Calu3 (cell line): ENCODE measurements around the gene SPDYC. TPM values are rescaled to one million over a fixed set of nuclear protein-coding genes. Genes with fewer than 3 reads are reported as not detected.

Experiments used
- BruUV-seq: library from RNA; stranded (reverse); fragments of 400-500 nt; replicated peaks from 2 replicates; lab custom pipeline; 2021; lab: Mats Ljungman, UMichigan
- CTCF ChIA-PET: fragments of 300-600 bp; sonication (Branson Sonifier 250); formaldehyde crosslinking; loops from one replicate; lab custom pipeline; 2022; ENCODE audit warnings: antibody characterized with exemption; lab: Charles Lee
- DNase-seq: peaks from one replicate; pipeline ENCODE4 v3.0.0; 2022
- H3K27ac Mint-ChIP-seq: one replicate; pipeline ENCODE4 v1.8.0; 2022; ENCODE audit warnings: mixed read lengths; ENCODE audit not compliant: unreplicated experiment
- H3K27me3 Mint-ChIP-seq: one replicate; pipeline ENCODE4 v1.8.0; 2022; ENCODE audit warnings: mixed read lengths; ENCODE audit not compliant: unreplicated experiment
- H3K36me3 Mint-ChIP-seq: one replicate; pipeline ENCODE4 v1.8.0; 2022; ENCODE audit warnings: mild to moderate bottlenecking, moderate library complexity, mixed read lengths; ENCODE audit not compliant: insufficient read depth, unreplicated experiment
- H3K4me1 Mint-ChIP-seq: one replicate; pipeline ENCODE4 v1.8.0; 2022; ENCODE audit warnings: mild to moderate bottlenecking, low read depth, mixed read lengths; ENCODE audit not compliant: unreplicated experiment
- H3K4me3 Mint-ChIP-seq: one replicate; pipeline ENCODE4 v1.8.0; 2022; ENCODE audit warnings: mild to moderate bottlenecking, low read depth, moderate library complexity, mixed read lengths; ENCODE audit not compliant: unreplicated experiment
- H3K9me3 Mint-ChIP-seq: one replicate; pipeline ENCODE4 v1.8.0; 2022; ENCODE audit warnings: low read depth, mixed read lengths; ENCODE audit not compliant: unreplicated experiment
- intact Hi-C: fragments of 100-400 bp; cut with micrococcal nuclease; formaldehyde crosslinking; loops from one replicate; pipeline ENCODE4 v1.10.0; 2022; ENCODE audit not compliant: unreplicated experiment
- total RNA-seq: library from RNA; stranded (reverse); gene quantifications from 2 replicates; pipeline ENCODE4 v1.2.3, GENCODE V29; 2022
- TF ChIP-seq, protein P1 (sequence below): fragments of 200-600 bp; IDR thresholded peaks from one replicate; pipeline ENCODE4 v1.8.0; 2022; ENCODE audit warnings: antibody characterized with exemption; ENCODE audit not compliant: unreplicated experiment

The SPDYC gene
- total RNA-seq, 1 experiment from 2014 or later, result not detected

DNA sequence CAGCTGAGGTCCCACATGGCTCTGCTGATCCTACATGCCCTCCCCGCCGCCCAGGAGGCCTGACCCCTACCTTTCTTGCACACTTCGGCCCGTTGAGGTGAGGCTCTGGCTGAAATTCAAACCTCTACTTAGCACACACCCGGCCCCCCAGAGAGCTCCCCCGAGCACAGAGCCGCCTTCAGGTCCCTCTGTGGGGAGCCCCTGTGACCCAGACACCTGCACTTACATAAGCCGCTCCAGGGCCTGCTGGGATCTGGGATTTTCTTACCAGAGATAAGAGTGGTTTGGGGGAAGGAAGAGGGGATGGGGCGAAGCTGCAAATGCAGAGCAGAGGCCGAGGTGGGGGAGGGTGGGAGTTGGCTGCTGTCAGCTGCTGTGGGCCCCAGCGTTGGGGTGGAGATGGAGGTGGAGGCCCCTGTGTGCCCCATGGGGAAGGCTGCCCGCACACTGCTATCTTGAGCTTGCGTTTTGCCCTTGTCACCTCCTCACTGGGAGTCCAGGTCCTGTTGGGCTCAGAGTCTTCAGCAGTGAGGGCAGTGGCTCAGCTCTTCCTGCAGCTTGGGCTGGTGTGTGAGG, 42.3 kb downstream of the SPDYC start:
- H3K4me1 Mint-ChIP-seq, result no peaks in the 10 kb centered on the region
- H3K27ac Mint-ChIP-seq, result no peak overlapping the region
- H3K27me3 Mint-ChIP-seq, result no peaks in the 10 kb centered on the region
- TF ChIP-seq, protein P1, sequence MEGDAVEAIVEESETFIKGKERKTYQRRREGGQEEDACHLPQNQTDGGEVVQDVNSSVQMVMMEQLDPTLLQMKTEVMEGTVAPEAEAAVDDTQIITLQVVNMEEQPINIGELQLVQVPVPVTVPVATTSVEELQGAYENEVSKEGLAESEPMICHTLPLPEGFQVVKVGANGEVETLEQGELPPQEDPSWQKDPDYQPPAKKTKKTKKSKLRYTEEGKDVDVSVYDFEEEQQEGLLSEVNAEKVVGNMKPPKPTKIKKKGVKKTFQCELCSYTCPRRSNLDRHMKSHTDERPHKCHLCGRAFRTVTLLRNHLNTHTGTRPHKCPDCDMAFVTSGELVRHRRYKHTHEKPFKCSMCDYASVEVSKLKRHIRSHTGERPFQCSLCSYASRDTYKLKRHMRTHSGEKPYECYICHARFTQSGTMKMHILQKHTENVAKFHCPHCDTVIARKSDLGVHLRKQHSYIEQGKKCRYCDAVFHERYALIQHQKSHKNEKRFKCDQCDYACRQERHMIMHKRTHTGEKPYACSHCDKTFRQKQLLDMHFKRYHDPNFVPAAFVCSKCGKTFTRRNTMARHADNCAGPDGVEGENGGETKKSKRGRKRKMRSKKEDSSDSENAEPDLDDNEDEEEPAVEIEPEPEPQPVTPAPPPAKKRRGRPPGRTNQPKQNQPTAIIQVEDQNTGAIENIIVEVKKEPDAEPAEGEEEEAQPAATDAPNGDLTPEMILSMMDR, result no peak
- no peak overlapping the region for H3K4me3 Mint-ChIP-seq
- peaks cover 65% of the 10 kb centered on the region for H3K36me3 Mint-ChIP-seq
- no peaks in the 10 kb centered on the region for H3K9me3 Mint-ChIP-seq
- no TSS peak for BruUV-seq
- CTCF ChIA-PET, result no interaction called here
- DNase-seq, result no peak
- intact Hi-C loops, result no loop called here

DNA sequence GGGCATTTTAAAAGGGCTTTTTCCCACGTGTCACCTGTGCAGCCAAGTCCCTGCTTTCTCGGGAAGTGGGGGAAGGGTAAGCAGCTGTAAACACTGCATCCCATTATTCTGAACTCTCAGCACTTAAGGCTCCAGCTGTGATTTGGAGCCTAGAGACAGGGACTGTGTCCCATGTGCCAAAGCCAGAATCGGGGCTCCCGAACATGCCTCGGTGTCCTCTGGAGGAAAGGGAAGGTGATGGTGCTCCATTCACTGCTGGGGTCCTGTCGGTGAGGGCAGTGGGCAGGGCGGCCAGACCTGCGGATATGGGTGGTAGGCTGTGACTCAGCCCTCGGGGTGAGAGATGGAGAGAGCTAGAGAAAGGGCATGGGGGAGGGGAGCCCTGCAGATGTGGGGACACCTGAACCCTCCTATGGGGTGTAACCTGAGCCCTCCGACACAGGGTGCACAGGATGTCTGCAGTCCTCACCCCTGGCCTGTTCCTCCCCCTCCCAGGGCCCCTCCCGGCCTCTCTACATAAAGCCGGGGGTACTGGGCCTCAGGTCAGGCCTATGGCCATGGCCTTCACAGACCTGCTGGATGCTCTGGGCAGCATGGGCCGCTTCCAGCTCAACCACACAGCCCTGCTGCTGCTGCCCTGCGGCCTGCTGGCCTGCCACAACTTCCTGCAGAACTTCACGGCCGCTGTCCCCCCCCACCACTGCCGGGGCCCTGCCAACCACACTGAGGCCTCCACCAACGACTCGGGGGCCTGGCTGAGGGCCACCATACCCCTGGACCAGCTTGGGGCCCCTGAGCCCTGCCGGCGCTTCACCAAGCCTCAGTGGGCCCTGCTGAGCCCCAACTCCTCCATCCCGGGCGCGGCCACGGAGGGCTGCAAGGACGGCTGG, 43.5 kb downstream of the SPDYC start:
- no peaks in the 10 kb centered on the region for H3K9me3 Mint-ChIP-seq
- H3K27me3 Mint-ChIP-seq, result no peaks in the 10 kb centered on the region
- BruUV-seq, result no TSS peak
- H3K36me3 Mint-ChIP-seq, result peaks cover 57% of the 10 kb centered on the region
- H3K4me3 Mint-ChIP-seq, result no peak overlapping the region
- intact Hi-C loops, result no loop called here
- DNase-seq, result no peak
- CTCF ChIA-PET, result no interaction called here
- H3K27ac Mint-ChIP-seq, result no peak overlapping the region
- H3K4me1 Mint-ChIP-seq, result no peaks in the 10 kb centered on the region
- TF ChIP-seq, protein P1, result no peak

- H3K27ac Mint-ChIP-seq, result peak overlapping the region; percentile 54
- no peak for DNase-seq
- peaks cover 55% of the 10 kb centered on the region for H3K36me3 Mint-ChIP-seq
- no TSS peak for BruUV-seq
- intact Hi-C loops, result no loop called here
- H3K4me3 Mint-ChIP-seq, result no peak overlapping the region
- no peaks in the 10 kb centered on the region for H3K27me3 Mint-ChIP-seq
- TF ChIP-seq, protein P1, result no peak
- CTCF ChIA-PET, result interaction anchor here (0.6 kb wide), 1 partner anchor 21 kb away, joined by 3 read pairs; no protein-coding TSS in a partner anchor
- H3K9me3 Mint-ChIP-seq, result no peaks in the 10 kb centered on the region
- H3K4me1 Mint-ChIP-seq, result no peaks in the 10 kb centered on the region
Measured at GRCh38 chr11:65214212-65214845, 44.3 kb downstream of the SPDYC start.

- TF ChIP-seq, protein P1, result no peak
- CTCF ChIA-PET, result no interaction called here
- Mint-ChIP-seq H3K9me3 (no peaks in the 10 kb centered on the region), H3K27ac (peak overlapping the region; percentile 11), H3K4me3 (no peak overlapping the region), H3K27me3 (no peaks in the 10 kb centered on the region), H3K4me1 (no peaks in the 10 kb centered on the region), H3K36me3 (peaks cover 45% of the 10 kb centered on the region)
- no peak for DNase-seq
- BruUV-seq, result no TSS peak
- intact Hi-C loops, result no loop called here
Measured at GRCh38 chr11:65215441-65216076, 45.5 kb downstream of the SPDYC start.
